Activated T-cell treated with anti-CD3 and anti-CD28 coated beads, Interleukin-2, amount 50 U/mL, for 72 hours (primary cell): ENCODE results near the gene C2orf92. TPM values are rescaled to one million over a fixed set of nuclear protein-coding genes. Genes with fewer than 3 reads are reported as not detected.

Experiments
- ATAC-seq, 2 donors: fragments of 150-1000 bp; cut with Tn5 transposase; replicated peaks in 1 of 2; 2 replicates each; pipeline ENCODE4 v1.10.0; 2021; ENCODE audit warnings: moderate library complexity in 2 of 2, mild to moderate bottlenecking in 1 of 2
- DNase-seq, 2 donors: peaks; one replicate each; pipeline ENCODE4 v3.0.0; 2021 to 2022; ENCODE audit warnings: mixed read lengths in 1 of 2
- H3K27ac Mint-ChIP-seq: one replicate; pipeline ENCODE4 v1.8.0; 2022; ENCODE audit warnings: mild to moderate bottlenecking, moderate library complexity, mixed read lengths
- H3K27me3 Mint-ChIP-seq: one replicate; pipeline ENCODE4 v1.8.0; 2022; ENCODE audit warnings: low read depth, mixed read lengths
- H3K36me3 Mint-ChIP-seq, 2 donors: one replicate each; pipeline ENCODE4 v1.8.0; 2022; ENCODE audit warnings: mixed read lengths in 2 of 2, mild to moderate bottlenecking in 1 of 2; ENCODE audit not compliant: insufficient read depth in 2 of 2
- H3K4me1 Mint-ChIP-seq: one replicate; pipeline ENCODE4 v1.8.0; 2022; ENCODE audit warnings: low read depth, mixed read lengths
- H3K4me3 Mint-ChIP-seq, 2 donors: one replicate each; pipeline ENCODE4 v1.8.0; 2022; ENCODE audit warnings: mild to moderate bottlenecking in 2 of 2, mixed read lengths in 2 of 2, moderate library complexity in 2 of 2
- H3K9me3 Mint-ChIP-seq, 2 donors: one replicate each; pipeline ENCODE4 v1.8.0; 2022; ENCODE audit warnings: mixed read lengths in 2 of 2
- total RNA-seq, 2 donors: library from RNA; stranded (reverse); gene quantifications; one replicate each; pipeline ENCODE4 v1.2.3, GENCODE V29; 2022

C2orf92 gene
- total RNA-seq, 2 donors from 2014 or later = 15.2 to 18.0 TPM

GRCh38 chr2:97735161-97735561 lies 65.6 kb downstream of the C2orf92 start:
- Mint-ChIP-seq H3K4me3 (no peak overlapping the region), H3K27ac (no peak overlapping the region), H3K4me1 (peaks cover 16% of the 10 kb centered on the region), H3K9me3 (no peaks in the 10 kb centered on the region), H3K36me3 (peaks cover 11 to 31% of the 10 kb centered on the region in 2 donors), H3K27me3 (no peaks in the 10 kb centered on the region)
- DNase-seq = no peak
- no peak for ATAC-seq

GRCh38 chr2:97736185-97736584 lies 66.7 kb downstream of the C2orf92 start:
- DNase-seq = no peak
- peaks cover 23% of the 10 kb centered on the region for H3K4me1 Mint-ChIP-seq
- peaks cover 10 to 26% of the 10 kb centered on the region in 2 donors for H3K36me3 Mint-ChIP-seq
- H3K9me3 Mint-ChIP-seq = no peaks in the 10 kb centered on the region
- H3K27me3 Mint-ChIP-seq = no peaks in the 10 kb centered on the region
- H3K4me3 Mint-ChIP-seq = no peak overlapping the region
- H3K27ac Mint-ChIP-seq = no peak overlapping the region
- no peak for ATAC-seq

- ATAC-seq (no peak), DNase-seq (no peak)
- H3K9me3 Mint-ChIP-seq = no peaks in the 10 kb centered on the region
- H3K36me3 Mint-ChIP-seq = peaks cover 9 to 23% of the 10 kb centered on the region in 2 donors
- no peaks in the 10 kb centered on the region for H3K27me3 Mint-ChIP-seq
- no peak overlapping the region for H3K27ac Mint-ChIP-seq
- no peak overlapping the region for H3K4me3 Mint-ChIP-seq
- H3K4me1 Mint-ChIP-seq = peaks cover 21% of the 10 kb centered on the region
Observed at GRCh38 chr2:97736608-97737330, 67.3 kb downstream of the C2orf92 start.

GRCh38 chr2:97737421-97738178 lies 68.1 kb downstream of the C2orf92 start:
- ATAC-seq = no peak
- Mint-ChIP-seq H3K4me3 (no peak overlapping the region), H3K27me3 (no peaks in the 10 kb centered on the region), H3K27ac (no peak overlapping the region), H3K9me3 (no peaks in the 10 kb centered on the region), H3K4me1 (peaks cover 29% of the 10 kb centered on the region), H3K36me3 (peaks cover 10 to 22% of the 10 kb centered on the region in 2 donors)
- DNase-seq = no peak

GRCh38 chr2:97738179-97739019 lies 68.9 kb downstream of the C2orf92 start:
- Mint-ChIP-seq H3K4me1 (peaks cover 37% of the 10 kb centered on the region), H3K4me3 (no peak overlapping the region), H3K27ac (no peak overlapping the region), H3K36me3 (peaks cover 10 to 25% of the 10 kb centered on the region in 2 donors), H3K27me3 (no peaks in the 10 kb centered on the region), H3K9me3 (no peaks in the 10 kb centered on the region)
- ATAC-seq (no peak), DNase-seq (no peak)

- peaks cover 14 to 34% of the 10 kb centered on the region in 2 donors for H3K36me3 Mint-ChIP-seq
- no peak overlapping the region for H3K27ac Mint-ChIP-seq
- no peak overlapping the region for H3K4me3 Mint-ChIP-seq
- ATAC-seq (peak in 1 of 2 donors; percentile 6), DNase-seq (no peak)
- no peaks in the 10 kb centered on the region for H3K9me3 Mint-ChIP-seq
- no peaks in the 10 kb centered on the region for H3K27me3 Mint-ChIP-seq
- H3K4me1 Mint-ChIP-seq = peaks cover 45% of the 10 kb centered on the region
Observed at GRCh38 chr2:97739020-97739892, 69.7 kb downstream of the C2orf92 start.

- H3K36me3 Mint-ChIP-seq = peaks cover 14 to 35% of the 10 kb centered on the region in 2 donors
- H3K9me3 Mint-ChIP-seq = no peaks in the 10 kb centered on the region
- no peak overlapping the region for H3K4me3 Mint-ChIP-seq
- no peaks in the 10 kb centered on the region for H3K27me3 Mint-ChIP-seq
- ATAC-seq (no peak), DNase-seq (no peak)
- H3K27ac Mint-ChIP-seq = no peak overlapping the region
- H3K4me1 Mint-ChIP-seq = peaks cover 51% of the 10 kb centered on the region
Observed at GRCh38 chr2:97739893-97740245, 70.4 kb downstream of the C2orf92 start.

- Mint-ChIP-seq H3K27me3 (no peaks in the 10 kb centered on the region), H3K4me3 (no peak overlapping the region), H3K36me3 (peaks cover 14 to 34% of the 10 kb centered on the region in 2 donors), H3K27ac (peak overlapping the region; percentile 50), H3K9me3 (no peaks in the 10 kb centered on the region), H3K4me1 (peaks cover 59% of the 10 kb centered on the region)
- DNase-seq = peak; percentile 46 to 47
- no peak for ATAC-seq
Observed at GRCh38 chr2:97740590-97741182, 71.2 kb downstream of the C2orf92 start.

GRCh38 chr2:97741251-97741650 lies 71.7 kb downstream of the C2orf92 start:
- DNase-seq (no peak), ATAC-seq (no peak)
- H3K4me1 Mint-ChIP-seq = peaks cover 65% of the 10 kb centered on the region
- H3K4me3 Mint-ChIP-seq = no peak overlapping the region
- peaks cover 13 to 32% of the 10 kb centered on the region in 2 donors for H3K36me3 Mint-ChIP-seq
- H3K9me3 Mint-ChIP-seq = no peaks in the 10 kb centered on the region
- peak overlapping the region; percentile 16 for H3K27ac Mint-ChIP-seq
- H3K27me3 Mint-ChIP-seq = no peaks in the 10 kb centered on the region

- H3K9me3 Mint-ChIP-seq = no peaks in the 10 kb centered on the region
- H3K27ac Mint-ChIP-seq = peak overlapping the region; percentile 16
- no peak for DNase-seq
- peak overlapping the region; percentile 30 to 32 for H3K4me3 Mint-ChIP-seq
- no peak for ATAC-seq
- peaks cover 69% of the 10 kb centered on the region for H3K4me1 Mint-ChIP-seq
- H3K27me3 Mint-ChIP-seq = no peaks in the 10 kb centered on the region
- H3K36me3 Mint-ChIP-seq = peaks cover 12 to 31% of the 10 kb centered on the region in 2 donors
Observed at GRCh38 chr2:97741686-97742085, 72.2 kb downstream of the C2orf92 start.

GRCh38 chr2:97742381-97742847 lies 72.9 kb downstream of the C2orf92 start:
- H3K27me3 Mint-ChIP-seq = no peaks in the 10 kb centered on the region
- peaks cover 12 to 27% of the 10 kb centered on the region in 2 donors for H3K36me3 Mint-ChIP-seq
- H3K4me1 Mint-ChIP-seq = peaks cover 75% of the 10 kb centered on the region
- ATAC-seq = peak; percentile 64 to 68
- peak; percentile 56 to 57 for DNase-seq
- H3K9me3 Mint-ChIP-seq = no peaks in the 10 kb centered on the region
- H3K27ac Mint-ChIP-seq = peak overlapping the region; percentile 72
- H3K4me3 Mint-ChIP-seq = peak overlapping the region in 1 of 2 donors; percentile 56

- DNase-seq (no peak), ATAC-seq (no peak)
- Mint-ChIP-seq H3K4me1 (peaks cover 80% of the 10 kb centered on the region), H3K9me3 (no peaks in the 10 kb centered on the region), H3K36me3 (peaks cover 9 to 20% of the 10 kb centered on the region in 2 donors), H3K27ac (peak overlapping the region; percentile 14), H3K27me3 (no peaks in the 10 kb centered on the region), H3K4me3 (no peak overlapping the region)
Observed at GRCh38 chr2:97743913-97744312, 74.4 kb downstream of the C2orf92 start.
